ENCODE results near the gene CASP1. TPM values are rescaled to one million over a fixed set of nuclear protein-coding genes. Genes with fewer than 3 reads are reported as not detected.

The CASP1 gene
- total RNA-seq, 1 donor from 2014 or later, result not detected

- Mint-ChIP-seq H3K4me1 (ENCODE audit: unreplicated experiment) (no peaks in the 10 kb centered on the region), H3K36me3 (ENCODE audit: low read depth, unreplicated experiment) (no peaks in the 10 kb centered on the region), H3K4me3 (ENCODE audit: unreplicated experiment) (no peak overlapping the region), H3K9me3 (ENCODE audit: unreplicated experiment) (no peaks in the 10 kb centered on the region), H3K27me3 (ENCODE audit: unreplicated experiment) (no peaks in the 10 kb centered on the region), H3K27ac (ENCODE audit: unreplicated experiment) (no peak overlapping the region)
- no peak for DNase-seq (ENCODE audit: low spot score)
- TF ChIP-seq, protein P1, sequence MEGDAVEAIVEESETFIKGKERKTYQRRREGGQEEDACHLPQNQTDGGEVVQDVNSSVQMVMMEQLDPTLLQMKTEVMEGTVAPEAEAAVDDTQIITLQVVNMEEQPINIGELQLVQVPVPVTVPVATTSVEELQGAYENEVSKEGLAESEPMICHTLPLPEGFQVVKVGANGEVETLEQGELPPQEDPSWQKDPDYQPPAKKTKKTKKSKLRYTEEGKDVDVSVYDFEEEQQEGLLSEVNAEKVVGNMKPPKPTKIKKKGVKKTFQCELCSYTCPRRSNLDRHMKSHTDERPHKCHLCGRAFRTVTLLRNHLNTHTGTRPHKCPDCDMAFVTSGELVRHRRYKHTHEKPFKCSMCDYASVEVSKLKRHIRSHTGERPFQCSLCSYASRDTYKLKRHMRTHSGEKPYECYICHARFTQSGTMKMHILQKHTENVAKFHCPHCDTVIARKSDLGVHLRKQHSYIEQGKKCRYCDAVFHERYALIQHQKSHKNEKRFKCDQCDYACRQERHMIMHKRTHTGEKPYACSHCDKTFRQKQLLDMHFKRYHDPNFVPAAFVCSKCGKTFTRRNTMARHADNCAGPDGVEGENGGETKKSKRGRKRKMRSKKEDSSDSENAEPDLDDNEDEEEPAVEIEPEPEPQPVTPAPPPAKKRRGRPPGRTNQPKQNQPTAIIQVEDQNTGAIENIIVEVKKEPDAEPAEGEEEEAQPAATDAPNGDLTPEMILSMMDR (IDR thresholded peaks at IDR 0.05; ENCODE audit: unreplicated experiment), result no peak
These were observed 37.7 kb downstream of the CASP1 start for GRCh38 chr11:104997288-104997687.

DNA sequence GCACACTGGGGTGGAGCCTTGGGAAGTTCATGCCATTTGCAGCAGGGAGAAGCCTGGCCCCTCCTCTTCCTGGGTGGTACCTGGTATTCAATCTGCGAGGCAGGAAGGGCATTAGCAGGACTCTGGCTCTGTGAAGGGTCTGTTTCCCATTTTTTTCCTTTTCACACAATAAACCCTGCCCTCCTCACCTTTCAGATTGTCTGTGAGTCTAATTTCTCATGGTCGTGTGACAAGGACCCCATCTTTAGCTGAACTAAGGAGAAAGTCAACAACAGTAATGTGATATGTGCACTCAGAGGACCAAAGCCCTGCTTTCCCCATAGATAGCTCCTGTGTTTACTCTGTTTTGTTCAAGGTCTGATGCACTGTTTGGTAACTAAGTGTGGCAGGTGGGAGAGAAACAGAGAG is 39.9 kb downstream of the CASP1 start:
- no peaks in the 10 kb centered on the region for H3K4me1 Mint-ChIP-seq (ENCODE audit: unreplicated experiment)

DNA sequence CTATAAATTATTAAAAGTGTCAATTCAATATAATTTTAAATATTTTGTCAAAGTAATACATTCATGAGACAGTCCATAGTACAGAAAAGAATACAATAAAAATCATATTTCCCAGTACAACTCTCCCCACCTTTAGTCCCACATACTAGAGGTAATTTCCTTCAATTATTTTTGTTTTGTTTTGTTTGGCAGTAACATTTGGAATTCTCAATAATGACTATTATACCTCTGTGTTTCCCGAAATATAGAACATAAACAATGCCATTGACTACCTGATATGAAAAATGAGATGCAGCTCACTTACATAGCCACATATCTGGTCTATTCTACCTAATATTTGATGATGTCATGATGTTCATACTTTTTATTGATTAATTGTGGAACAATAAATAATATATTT is 42.2 kb downstream of the CASP1 start:
- Mint-ChIP-seq H3K36me3 (ENCODE audit: low read depth, unreplicated experiment) (no peaks in the 10 kb centered on the region), H3K4me1 (ENCODE audit: unreplicated experiment) (no peaks in the 10 kb centered on the region), H3K4me3 (ENCODE audit: unreplicated experiment) (no peak overlapping the region), H3K27ac (ENCODE audit: unreplicated experiment) (no peak overlapping the region), H3K27me3 (ENCODE audit: unreplicated experiment) (no peaks in the 10 kb centered on the region), H3K9me3 (ENCODE audit: unreplicated experiment) (no peaks in the 10 kb centered on the region)
- DNase-seq (ENCODE audit: low spot score), result no peak
- TF ChIP-seq, protein P1 (IDR thresholded peaks at IDR 0.05; ENCODE audit: unreplicated experiment), result no peak

More for the DNA sequence above, 39.9 kb downstream of the CASP1 start:
- Mint-ChIP-seq H3K27me3 (ENCODE audit: unreplicated experiment) (no peaks in the 10 kb centered on the region), H3K4me3 (ENCODE audit: unreplicated experiment) (no peak overlapping the region), H3K36me3 (ENCODE audit: low read depth, unreplicated experiment) (no peaks in the 10 kb centered on the region), H3K27ac (ENCODE audit: unreplicated experiment) (no peak overlapping the region), H3K9me3 (ENCODE audit: unreplicated experiment) (no peaks in the 10 kb centered on the region)
- no peak for DNase-seq (ENCODE audit: low spot score)
- TF ChIP-seq, protein P1 (IDR thresholded peaks at IDR 0.05; ENCODE audit: unreplicated experiment), result no peak

- DNase-seq (ENCODE audit: low spot score), result no peak
- TF ChIP-seq, protein P1 (IDR thresholded peaks at IDR 0.05; ENCODE audit: unreplicated experiment), result no peak
- H3K27ac Mint-ChIP-seq (ENCODE audit: unreplicated experiment), result no peak overlapping the region
- H3K36me3 Mint-ChIP-seq (ENCODE audit: low read depth, unreplicated experiment), result no peaks in the 10 kb centered on the region
- no peaks in the 10 kb centered on the region for H3K27me3 Mint-ChIP-seq (ENCODE audit: unreplicated experiment)
- no peaks in the 10 kb centered on the region for H3K9me3 Mint-ChIP-seq (ENCODE audit: unreplicated experiment)
- H3K4me1 Mint-ChIP-seq (ENCODE audit: unreplicated experiment), result no peaks in the 10 kb centered on the region
- H3K4me3 Mint-ChIP-seq (ENCODE audit: unreplicated experiment), result no peak overlapping the region
These were observed 43.0 kb downstream of the CASP1 start for GRCh38 chr11:104991994-104992393.

- H3K36me3 Mint-ChIP-seq (ENCODE audit: low read depth, unreplicated experiment), result no peaks in the 10 kb centered on the region
These were observed 50.1 kb downstream of the CASP1 start for GRCh38 chr11:104984808-104985207.

More at GRCh38 chr11:104984808-104985207, 50.1 kb downstream of the CASP1 start:
- Mint-ChIP-seq H3K4me1 (ENCODE audit: unreplicated experiment) (no peaks in the 10 kb centered on the region), H3K27me3 (ENCODE audit: unreplicated experiment) (no peaks in the 10 kb centered on the region), H3K27ac (ENCODE audit: unreplicated experiment) (no peak overlapping the region), H3K4me3 (ENCODE audit: unreplicated experiment) (no peak overlapping the region), H3K9me3 (ENCODE audit: unreplicated experiment) (no peaks in the 10 kb centered on the region)
- TF ChIP-seq, protein P1 (IDR thresholded peaks at IDR 0.05; ENCODE audit: unreplicated experiment), result no peak
- no peak for DNase-seq (ENCODE audit: low spot score)

Data from endothelial cell (in vitro differentiated cells).